Lung (tissue), 12 donors: ENCODE data around the gene TENM3. TPM values are rescaled to one million over a fixed set of nuclear protein-coding genes. Genes with fewer than 3 reads are reported as not detected.

ENCODE experiments used
- ATAC-seq: fragments of 200-7000 bp; cut with Tn5 transposase; one replicate; pipeline ENCODE4 v1.9.1; 2020; ENCODE audit warnings: moderate number of reproducible peaks; ENCODE audit not compliant: insufficient read depth, low FRiP score
- DNase-seq, 3 donors: peaks; one replicate each; pipeline ENCODE4 v3.0.0-alpha.2; 2013 to 2017
- H3K27ac ChIP-seq, 2 donors: one replicate each; pipeline ENCODE4 v1.5.1; 2013; ENCODE audit warnings: mild to moderate bottlenecking in 2 of 2, moderate library complexity in 2 of 2, control low read depth in 1 of 2, inconsistent platforms in 1 of 2, low read depth in 1 of 2, low read length in 1 of 2
- H3K27me3 ChIP-seq, 3 donors: one replicate each; pipeline ENCODE4 v1.5.1; 2013; ENCODE audit warnings: low read length in 2 of 3; ENCODE audit not compliant: control insufficient read depth in 3 of 3, insufficient read depth in 3 of 3
- H3K36me3 ChIP-seq, 4 donors: one replicate each; pipeline ENCODE4 v1.5.1; 2013; ENCODE audit warnings: low read length in 4 of 4, mild to moderate bottlenecking in 1 of 4, moderate library complexity in 1 of 4; ENCODE audit not compliant: control insufficient read depth in 4 of 4, insufficient read depth in 4 of 4
- H3K4me1 ChIP-seq, 5 donors: one replicate each; pipeline ENCODE4 v1.5.1; 2013; ENCODE audit warnings: low read length in 5 of 5, mild to moderate bottlenecking in 2 of 5, moderate library complexity in 1 of 5; ENCODE audit not compliant: control insufficient read depth in 5 of 5, insufficient read depth in 5 of 5
- H3K4me3 ChIP-seq: one replicate; pipeline ENCODE4 v1.5.1; 2013; ENCODE audit warnings: mild to moderate bottlenecking, control low read depth, moderate library complexity
- H3K9ac ChIP-seq, 2 donors: one replicate each; pipeline ENCODE4 v1.5.1; 2013; ENCODE audit warnings: low read length in 2 of 2, control low read depth in 1 of 2; ENCODE audit not compliant: insufficient read depth in 1 of 2
- H3K9me3 ChIP-seq, 4 donors: one replicate each; pipeline ENCODE4 v1.5.1; 2013; ENCODE audit warnings: low read length in 3 of 4, mild to moderate bottlenecking in 1 of 4, moderate library complexity in 1 of 4; ENCODE audit not compliant: control insufficient read depth in 4 of 4, insufficient read depth in 3 of 4
- WGBS, 2 donors: extraction: QIAGEN DNeasy Blood & Tissue Kit; methylation state at CpG; one replicate each; pipeline ENCODE4 v1.1.7; 2013; 5-methylcytosine and 5-hydroxymethylcytosine counted together
- polyA plus RNA-seq, 2 donors: library from polyadenylated mRNA; stranded (reverse); fragments of 200-250 nt; gene quantifications; one replicate each; pipeline ENCODE4 v1.2.1, GENCODE V29; 2013
- total RNA-seq, 2 donors: library from RNA; depleted of rRNA in 1 of 2; stranded (reverse); fragments of >200 nt in 1 of 2; gene quantifications; one replicate each; pipeline ENCODE4 v1.2.1, GENCODE V29; 2014 to 2021
- TF ChIP-seq, protein P1 (sequence below): IDR thresholded peaks from 2 replicates; pipeline ENCODE4 v1.5.1; 2012; ENCODE audit warnings: mild to moderate bottlenecking; ENCODE audit errors: control extremely low read depth, extremely low read depth
- donor health status: control.
- donor health status: control.
- donor health status: Bipolar disorder and iron deficiency.
- donor health status: healthy.
- donor health status: DM: yes; HTN: yes; CAD: no.

The TENM3 gene
- total and polyA plus RNA-seq, 4 donors = 0.14 to 5.3 (median 2.2) TPM

DNA sequence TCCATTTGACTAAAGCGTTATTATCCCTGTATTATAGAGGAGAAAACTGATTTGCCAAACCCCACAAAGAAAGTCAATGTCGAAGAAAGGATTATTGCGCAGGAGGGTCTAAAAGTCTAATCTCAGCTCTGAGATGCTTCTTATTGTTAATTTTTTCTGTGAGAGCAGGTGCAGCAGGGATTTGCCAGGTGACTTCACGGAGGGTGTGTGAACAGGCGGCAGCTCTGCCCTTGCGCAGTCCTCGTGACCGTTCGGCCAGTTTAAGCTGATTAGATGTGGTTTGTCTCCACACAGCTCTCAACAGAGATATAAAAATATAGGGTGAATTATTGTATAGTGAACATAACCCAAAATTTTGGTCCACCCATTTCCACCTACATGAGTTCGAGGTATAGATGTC is 28.5 kb downstream of the TENM3 start:
- TF ChIP-seq, protein P1, sequence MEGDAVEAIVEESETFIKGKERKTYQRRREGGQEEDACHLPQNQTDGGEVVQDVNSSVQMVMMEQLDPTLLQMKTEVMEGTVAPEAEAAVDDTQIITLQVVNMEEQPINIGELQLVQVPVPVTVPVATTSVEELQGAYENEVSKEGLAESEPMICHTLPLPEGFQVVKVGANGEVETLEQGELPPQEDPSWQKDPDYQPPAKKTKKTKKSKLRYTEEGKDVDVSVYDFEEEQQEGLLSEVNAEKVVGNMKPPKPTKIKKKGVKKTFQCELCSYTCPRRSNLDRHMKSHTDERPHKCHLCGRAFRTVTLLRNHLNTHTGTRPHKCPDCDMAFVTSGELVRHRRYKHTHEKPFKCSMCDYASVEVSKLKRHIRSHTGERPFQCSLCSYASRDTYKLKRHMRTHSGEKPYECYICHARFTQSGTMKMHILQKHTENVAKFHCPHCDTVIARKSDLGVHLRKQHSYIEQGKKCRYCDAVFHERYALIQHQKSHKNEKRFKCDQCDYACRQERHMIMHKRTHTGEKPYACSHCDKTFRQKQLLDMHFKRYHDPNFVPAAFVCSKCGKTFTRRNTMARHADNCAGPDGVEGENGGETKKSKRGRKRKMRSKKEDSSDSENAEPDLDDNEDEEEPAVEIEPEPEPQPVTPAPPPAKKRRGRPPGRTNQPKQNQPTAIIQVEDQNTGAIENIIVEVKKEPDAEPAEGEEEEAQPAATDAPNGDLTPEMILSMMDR = no peak
- Histone ChIP-seq H3K36me3 (no peaks in the 10 kb centered on the region), H3K9me3 (peaks cover 0 to 4% (median 0%) of the 10 kb centered on the region in 4 donors), H3K4me1 (peaks cover 0 to 4% (median 0%) of the 10 kb centered on the region in 5 donors), H3K27me3 (peaks cover 0 to 37% (median 7%) of the 10 kb centered on the region in 3 donors), H3K4me3 (no peak overlapping the region), H3K9ac (no peak overlapping the region), H3K27ac (no peak overlapping the region)
- DNase-seq (no peak), ATAC-seq (no peak)
- WGBS, 2 donors = 91% methylated on average over 10 of the region's 10 CpGs

DNA sequence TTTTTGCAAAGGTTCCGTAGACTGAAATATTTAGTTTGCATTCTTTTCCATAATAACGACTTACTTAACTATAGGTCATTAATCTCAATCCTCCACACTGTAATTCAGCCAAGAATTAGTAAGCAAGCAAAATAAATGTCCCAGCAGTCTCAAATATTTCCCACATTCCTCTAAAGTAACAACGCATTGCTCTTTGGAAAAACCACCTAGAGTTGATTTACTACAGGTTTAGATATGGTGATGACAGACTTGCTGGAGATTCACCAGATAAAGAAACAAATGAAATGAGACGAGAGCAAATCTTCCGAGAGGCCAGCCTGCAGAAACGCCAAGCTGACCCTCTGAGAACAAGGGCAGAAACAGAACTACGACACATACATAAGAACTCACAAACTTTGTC is 28.9 kb downstream of the TENM3 start:
- no peaks in the 10 kb centered on the region for H3K36me3 ChIP-seq
- H3K9ac ChIP-seq = no peak overlapping the region
- peaks cover 0 to 40% (median 7%) of the 10 kb centered on the region in 3 donors for H3K27me3 ChIP-seq
- no peak overlapping the region for H3K27ac ChIP-seq
- peaks cover 0 to 4% (median 0%) of the 10 kb centered on the region in 5 donors for H3K4me1 ChIP-seq
- DNase-seq = no peak
- TF ChIP-seq, protein P1 = no peak
- no peak for ATAC-seq
- no peak overlapping the region for H3K4me3 ChIP-seq
- peaks cover 0 to 4% (median 0%) of the 10 kb centered on the region in 4 donors for H3K9me3 ChIP-seq
- 79 to 84% methylated on average over 7 of the region's 7 CpGs for WGBS, 2 donors

DNA sequence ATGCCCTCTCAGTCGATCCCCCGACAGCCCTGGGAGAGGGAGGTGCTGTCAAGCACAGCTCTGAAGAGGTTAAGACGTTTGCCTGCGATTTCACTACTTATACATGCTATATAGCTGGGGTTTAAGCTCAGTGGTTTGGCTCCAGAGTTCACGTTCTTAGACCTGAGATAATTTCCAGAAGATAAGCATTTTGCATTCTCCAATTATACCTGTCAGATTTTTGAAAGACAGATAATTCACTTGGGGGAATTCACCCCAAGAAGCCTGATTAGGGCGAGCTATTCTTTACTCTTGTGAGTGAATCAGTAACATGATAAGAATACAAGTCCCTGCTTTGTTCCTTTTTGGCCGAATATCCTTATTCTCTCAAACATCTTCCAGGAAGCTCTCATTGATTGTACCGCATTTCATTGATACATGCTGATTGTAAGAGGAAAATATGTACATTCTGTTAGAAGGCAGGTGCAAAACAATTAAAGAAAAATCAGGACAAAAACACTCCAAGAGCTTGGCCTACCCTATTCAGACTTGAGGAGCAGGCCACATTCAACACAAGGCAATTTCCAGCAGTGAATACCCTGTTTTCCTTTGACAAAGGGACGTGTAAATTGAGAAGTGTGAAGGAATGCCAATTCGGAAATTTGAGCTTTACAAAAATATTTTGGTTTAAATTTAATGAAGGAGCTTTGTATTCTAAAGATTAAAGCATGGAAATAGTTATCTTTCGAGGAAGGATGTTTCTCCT is 30.2 kb downstream of the TENM3 start:
- peaks cover 0 to 4% (median 0%) of the 10 kb centered on the region in 5 donors for H3K4me1 ChIP-seq
- H3K4me3 ChIP-seq = no peak overlapping the region
- H3K27ac ChIP-seq = no peak overlapping the region
- no peaks in the 10 kb centered on the region for H3K36me3 ChIP-seq
- WGBS, 2 donors = 67 to 84% methylated on average over 11 of the region's 11 CpGs
- TF ChIP-seq, protein P1 = no peak
- peaks cover 0 to 4% (median 0%) of the 10 kb centered on the region in 4 donors for H3K9me3 ChIP-seq
- no peak overlapping the region for H3K9ac ChIP-seq
- peaks cover 0 to 46% (median 7%) of the 10 kb centered on the region in 3 donors for H3K27me3 ChIP-seq
- DNase-seq = no peak
- ATAC-seq = no peak
